IMR-90 (cell line): ENCODE data around the gene DNMT1. TPM values are rescaled to one million over a fixed set of nuclear protein-coding genes. Genes with fewer than 3 reads are reported as not detected.

ENCODE experiments used
- ATAC-seq: fragments of 200-7000 bp; cut with Tn5 transposase; 2 replicates; pipeline ENCODE4 v1.9.1; 2020; ENCODE audit warnings: low read depth, mild to moderate bottlenecking, moderate library complexity
- BruUV-seq: library from RNA; stranded (reverse); fragments of 400-500 nt; replicated peaks from 2 replicates; lab custom pipeline; 2021; lab: Mats Ljungman, UMichigan
- CTCF ChIA-PET: fragments of 300-600 bp; formaldehyde crosslinking; extraction: SDS; loops from one replicate; lab custom pipeline; 2021; ENCODE audit warnings: antibody characterized with exemption; lab: Yijun Ruan, JAX
- POLR2A ChIA-PET: fragments of 300-600 bp; sonication (Branson Sonifier 250); formaldehyde crosslinking; loops from one replicate; lab custom pipeline; 2022; ENCODE audit warnings: antibody characterized with exemption; ENCODE audit not compliant: unreplicated experiment; lab: Charles Lee
- DNase-seq: peaks from one replicate; pipeline ENCODE4 v3.0.0; 2013
- H2AFZ ChIP-seq: replicated peaks from 2 replicates; pipeline ENCODE3; 2013; ENCODE audit warnings: low read length, mild to moderate bottlenecking; ENCODE audit not compliant: poor library complexity
- H2AK5ac ChIP-seq: 2 replicates; pipeline ENCODE4 v1.6.1; 2013; ENCODE audit warnings: low read depth, low read length, inconsistent platforms
- H2AK9ac ChIP-seq: replicated peaks from 2 replicates; pipeline ENCODE3; 2013; ENCODE audit warnings: mild to moderate bottlenecking, low read depth, low read length, moderate library complexity; ENCODE audit not compliant: poor library complexity
- H2BK120ac ChIP-seq: 2 replicates; pipeline ENCODE4 v1.6.1; 2013; ENCODE audit warnings: low read depth, low read length, inconsistent platforms
- H2BK15ac ChIP-seq: 3 replicates; pipeline ENCODE4 v1.6.1; 2013; ENCODE audit warnings: low read depth, low read length, inconsistent platforms
- H2BK20ac ChIP-seq: 2 replicates; pipeline ENCODE4 v1.6.1; 2013; ENCODE audit warnings: low read depth, mild to moderate bottlenecking, inconsistent platforms, low read length, moderate library complexity
- H2BK5ac ChIP-seq: 2 replicates; pipeline ENCODE4 v1.6.1; 2013; ENCODE audit warnings: mild to moderate bottlenecking, low read depth, low read length, inconsistent platforms; ENCODE audit not compliant: poor library complexity, severe bottlenecking
- H3K14ac ChIP-seq: replicated peaks from 2 replicates; pipeline ENCODE4 v1.6.1; 2013; ENCODE audit warnings: low read depth, low read length, inconsistent platforms
- H3K18ac ChIP-seq: 2 replicates; pipeline ENCODE4 v1.6.1; 2013; ENCODE audit warnings: low read depth, low read length, control low read depth
- H3K23ac ChIP-seq: 2 replicates; pipeline ENCODE4 v1.6.1; 2013; ENCODE audit warnings: low read depth, low read length, inconsistent platforms
- H3K27ac ChIP-seq: 2 replicates; pipeline ENCODE4 v1.5.1; 2013; ENCODE audit warnings: mild to moderate bottlenecking, control low read depth, low read length; ENCODE audit not compliant: insufficient read depth
- H3K27me3 ChIP-seq: 2 replicates; pipeline ENCODE4 v1.6.1; 2013; ENCODE audit warnings: low read length; ENCODE audit not compliant: control insufficient read depth, insufficient read depth
- H3K36me3 ChIP-seq: 2 replicates; pipeline ENCODE4 v1.6.1; 2013; ENCODE audit warnings: low read length, mixed read lengths; ENCODE audit not compliant: control insufficient read depth, insufficient read depth
- H3K4ac ChIP-seq: 2 replicates; pipeline ENCODE4 v1.6.1; 2013; ENCODE audit warnings: low read depth, low read length, inconsistent platforms
- H3K4me1 ChIP-seq: 2 replicates; pipeline ENCODE4 v1.6.1; 2013; ENCODE audit warnings: low read length, mixed read lengths; ENCODE audit not compliant: control insufficient read depth, insufficient read depth
- H3K4me2 ChIP-seq: 2 replicates; pipeline ENCODE4 v1.6.1; 2013; ENCODE audit warnings: low read depth, mild to moderate bottlenecking, control low read depth, low read length, moderate library complexity
- H3K4me3 ChIP-seq: 2 replicates; pipeline ENCODE4 v1.5.1; 2013; ENCODE audit warnings: low read depth, mild to moderate bottlenecking, control low read depth, low read length, moderate library complexity; ENCODE audit not compliant: insufficient read depth
- H3K56ac ChIP-seq: 2 replicates; pipeline ENCODE4 v1.6.1; 2013; ENCODE audit warnings: low read length, inconsistent platforms; ENCODE audit not compliant: insufficient read depth; ENCODE audit errors: extremely low read depth
- H3K79me1 ChIP-seq, 2 experiments: 2 replicates each; pipeline ENCODE4 v1.6.1; 2013; ENCODE audit warnings: low read length in 2 of 2, inconsistent platforms in 1 of 2, low read depth in 1 of 2
- H3K9ac ChIP-seq: 2 replicates; pipeline ENCODE4 v1.6.1; 2013; ENCODE audit warnings: low read depth, low read length, control low read depth
- H3K9me1 ChIP-seq: 2 replicates; pipeline ENCODE4 v1.6.1; 2013; ENCODE audit warnings: low read length, inconsistent platforms; ENCODE audit not compliant: insufficient read depth
- H3K9me3 ChIP-seq: 2 replicates; pipeline ENCODE4 v1.6.1; 2013; ENCODE audit warnings: low read length; ENCODE audit not compliant: control insufficient read depth, insufficient read depth
- H4K20me1 ChIP-seq: 2 replicates; pipeline ENCODE4 v1.6.1; 2013; ENCODE audit warnings: low read length, inconsistent platforms; ENCODE audit not compliant: insufficient read depth
- H4K5ac ChIP-seq: 2 replicates; pipeline ENCODE4 v1.6.1; 2013; ENCODE audit warnings: mild to moderate bottlenecking, low read depth, low read length, control low read depth
- H4K8ac ChIP-seq, 2 experiments: 2 replicates each; pipeline ENCODE4 v1.6.1; 2013; ENCODE audit warnings: low read depth in 2 of 2, low read length in 2 of 2, control low read depth in 1 of 2, inconsistent platforms in 1 of 2
- H4K91ac ChIP-seq: 2 replicates; pipeline ENCODE4 v1.6.1; 2013; ENCODE audit warnings: low read depth, low read length, inconsistent platforms; ENCODE audit not compliant: insufficient read depth
- BHLHE40 ChIP-seq: fragments of 150-350 bp; IDR thresholded peaks from 2 replicates; pipeline ENCODE4 v1.6.1; 2016; ENCODE audit warnings: mild to moderate bottlenecking, low read depth, low read length
- MXI1 ChIP-seq: IDR thresholded peaks from 2 replicates; pipeline ENCODE4 v1.6.1; 2012; ENCODE audit warnings: low read depth, mild to moderate bottlenecking, low read length, moderate library complexity, borderline replicate concordance
- POLR2A ChIP-seq: IDR thresholded peaks from 2 replicates; pipeline ENCODE4 v1.6.1; 2012; ENCODE audit warnings: mild to moderate bottlenecking, low read depth, low read length
- RCOR1 ChIP-seq: IDR thresholded peaks from 2 replicates; pipeline ENCODE4 v1.6.1; 2012; ENCODE audit warnings: mild to moderate bottlenecking, low read length, improper control_type of control experiment; ENCODE audit not compliant: insufficient replicate concordance
- RFX5 ChIP-seq: IDR thresholded peaks from 2 replicates; pipeline ENCODE4 v1.8.0; 2012; ENCODE audit warnings: low read depth, mild to moderate bottlenecking, low read length, moderate library complexity
- SMC3 ChIP-seq: fragments of 150-350 bp; IDR thresholded peaks from 2 replicates; pipeline ENCODE4 v1.6.1; 2016; ENCODE audit warnings: low read depth, mild to moderate bottlenecking, antibody characterized with exemption, low read length, moderate library complexity
- WGBS, 2 experiments: methylation state at CpG; one replicate each; pipeline versions ENCODE4 v1.1.5 to v1.1.7; 2013; ENCODE audit warnings: missing lambda C conversion rate in 2 of 2; ENCODE audit not compliant: insufficient read length in 1 of 2; ENCODE audit errors: extremely low coverage in 2 of 2; 5-methylcytosine and 5-hydroxymethylcytosine counted together
- dilution Hi-C: fragments of 300-500 bp; cut with HindIII; formaldehyde crosslinking; loops from one replicate; pipeline ENCODE4 v1.14.3; 2018; ENCODE audit warnings: low sequenced_read_pairs; ENCODE audit not compliant: unreplicated experiment
- in situ Hi-C: fragments of 300-500 bp; cut with MboI; formaldehyde crosslinking; loops from 3 replicates; pipeline ENCODE4 v1.14.3; 2019; ENCODE audit warnings: low sequenced_read_pairs, inconsistent platforms, mixed read lengths
- intact Hi-C: fragments of 100-400 bp; cut with micrococcal nuclease; formaldehyde crosslinking; loops from 2 replicates; pipeline ENCODE4 v1.10.0; 2022
- polyA plus RNA-seq, 3 experiments: library from polyadenylated mRNA; depleted of rRNA; stranded (reverse); fragments of >200 nt; gene quantifications; 2 replicates each; pipeline ENCODE4 v1.2.3, GENCODE V29; 2012; ENCODE audit warnings: low replicate concordance in 1 of 3
- total RNA-seq: library from RNA; depleted of rRNA; stranded (reverse); fragments of >200 nt; gene quantifications from 2 replicates; pipeline ENCODE4 v1.2.3, GENCODE V29; 2012
- TF ChIP-seq, protein P1 (sequence below): fragments of 150-350 bp; IDR thresholded peaks from 2 replicates; pipeline ENCODE4 v1.6.1; 2017; ENCODE audit warnings: mild to moderate bottlenecking, antibody characterized with exemption, low read length, low read depth
- TF ChIP-seq, protein P2 (sequence below): fragments of 150-350 bp; IDR thresholded peaks from 2 replicates; pipeline ENCODE4 v1.6.1; 2016; ENCODE audit warnings: low read depth, mild to moderate bottlenecking, low read length, moderate library complexity, borderline replicate concordance

The DNMT1 gene
- total and polyA plus RNA-seq, 2 of the 4 experiments (the other 2 are of a cell fraction): 26.2 to 83.6 TPM

DNA sequence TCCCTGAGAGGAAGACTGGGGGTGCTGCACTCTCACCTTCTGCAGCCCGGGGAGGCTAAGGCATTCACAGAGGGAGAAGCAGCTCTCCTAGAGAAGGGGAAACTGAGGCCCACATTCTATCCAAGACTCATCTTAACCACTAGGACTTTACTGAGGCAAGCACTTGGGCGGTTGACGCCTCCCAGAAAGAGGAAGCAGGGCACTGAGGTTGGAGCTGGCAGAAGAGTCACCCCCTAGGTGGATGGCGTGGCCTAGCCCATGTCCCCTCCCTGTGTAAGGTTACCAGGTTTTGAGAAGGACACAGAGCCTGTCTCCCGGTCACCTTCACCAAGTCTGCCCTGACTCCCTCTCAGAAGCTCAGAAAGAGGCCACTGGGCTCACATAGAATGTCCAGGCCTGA, 33.6 kb upstream of the DNMT1 start:
- ChIA-PET CTCF (interaction anchor here (1.0 kb wide), 1 partner anchor 11 kb away, joined by 4 read pairs; no protein-coding TSS in a partner anchor), POLR2A (interaction anchor here (0.7 kb wide), 1 partner anchor 8 kb away, joined by 5 read pairs; no protein-coding TSS in a partner anchor)
- peak overlapping the region; percentile 92 for H2AK5ac ChIP-seq
- no peak overlapping the region; the same call in 1 of the 2 replicates for H3K18ac ChIP-seq
- 0 out of 2 replicates have a peak overlapping the region, but pooled peaks have one; percentile 31 for H3K14ac ChIP-seq
- peak overlapping the region; percentile 27; the same call in 1 of the 2 replicates for H3K4me2 ChIP-seq
- TF ChIP-seq POLR2A: no peak
- TF ChIP-seq, protein P1, sequence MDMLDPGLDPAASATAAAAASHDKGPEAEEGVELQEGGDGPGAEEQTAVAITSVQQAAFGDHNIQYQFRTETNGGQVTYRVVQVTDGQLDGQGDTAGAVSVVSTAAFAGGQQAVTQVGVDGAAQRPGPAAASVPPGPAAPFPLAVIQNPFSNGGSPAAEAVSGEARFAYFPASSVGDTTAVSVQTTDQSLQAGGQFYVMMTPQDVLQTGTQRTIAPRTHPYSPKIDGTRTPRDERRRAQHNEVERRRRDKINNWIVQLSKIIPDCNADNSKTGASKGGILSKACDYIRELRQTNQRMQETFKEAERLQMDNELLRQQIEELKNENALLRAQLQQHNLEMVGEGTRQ: no peak
- TF ChIP-seq MXI1: no peak
- TF ChIP-seq, protein P2, sequence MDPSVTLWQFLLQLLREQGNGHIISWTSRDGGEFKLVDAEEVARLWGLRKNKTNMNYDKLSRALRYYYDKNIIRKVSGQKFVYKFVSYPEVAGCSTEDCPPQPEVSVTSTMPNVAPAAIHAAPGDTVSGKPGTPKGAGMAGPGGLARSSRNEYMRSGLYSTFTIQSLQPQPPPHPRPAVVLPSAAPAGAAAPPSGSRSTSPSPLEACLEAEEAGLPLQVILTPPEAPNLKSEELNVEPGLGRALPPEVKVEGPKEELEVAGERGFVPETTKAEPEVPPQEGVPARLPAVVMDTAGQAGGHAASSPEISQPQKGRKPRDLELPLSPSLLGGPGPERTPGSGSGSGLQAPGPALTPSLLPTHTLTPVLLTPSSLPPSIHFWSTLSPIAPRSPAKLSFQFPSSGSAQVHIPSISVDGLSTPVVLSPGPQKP: no peak
- TF ChIP-seq RFX5: no peak
- no peak for TF ChIP-seq SMC3
- no peak for TF ChIP-seq RCOR1
- TF ChIP-seq BHLHE40: no peak
- peaks cover 29% of the 10 kb centered on the region for H4K20me1 ChIP-seq
- H3K23ac ChIP-seq: peak overlapping the region; percentile 64; the same call in 1 of the 2 replicates
- H2AK9ac ChIP-seq: peak overlapping the region; percentile 77
- H2BK120ac ChIP-seq: no peak overlapping the region
- H2BK20ac ChIP-seq: peak overlapping the region; percentile 5; the same call in 1 of the 2 replicates
- no peaks in the 10 kb centered on the region for H3K27me3 ChIP-seq
- peaks cover 25% of the 10 kb centered on the region for H3K9me1 ChIP-seq
- peak overlapping the region; percentile 32 for H2BK5ac ChIP-seq
- no peak overlapping the region for H4K91ac ChIP-seq
- H2AFZ ChIP-seq: peak overlapping the region; percentile 40
- H3K27ac ChIP-seq: peak overlapping the region; percentile 38; the same call in 1 of the 2 replicates
- H3K36me3 ChIP-seq: peaks cover 21% of the 10 kb centered on the region
- peak overlapping the region; percentile 3; the same call in 1 of the 2 replicates for H4K5ac ChIP-seq
- no peak overlapping the region for H3K9ac ChIP-seq
- BruUV-seq: no TSS peak
- no peak overlapping the region; the same call in 1 of the 2 replicates for H3K4me3 ChIP-seq
- in situ Hi-C loops (no loop called here), intact Hi-C loops (no loop called here), dilution Hi-C loops (no loop called here)
- H3K56ac ChIP-seq: no peak overlapping the region
- DNase-seq (no peak), ATAC-seq (no peak)
- peak overlapping the region in 1 of 2 experiments; percentile 37; a peak in 1 of 4 replicates for H4K8ac ChIP-seq
- WGBS, 2 experiments: no CpG with 5 or more reads among the region's 5 CpGs
- H3K79me1 ChIP-seq: peaks cover 29 to 72% of the 10 kb centered on the region in 2 experiments; a peak in 3 of 4 replicates
- H2BK15ac ChIP-seq: no peak overlapping the region
- peak overlapping the region; percentile 66 for H3K4ac ChIP-seq
- H3K9me3 ChIP-seq: no peaks in the 10 kb centered on the region
- H3K4me1 ChIP-seq: peaks cover 27% of the 10 kb centered on the region
